IMR-90 (cell line): Measurements from ENCODE around the gene DNAJB2. TPM values are rescaled to one million over a fixed set of nuclear protein-coding genes. Genes with fewer than 3 reads are reported as not detected.

Experiments used
- ATAC-seq: fragments of 200-7000 bp; cut with Tn5 transposase; 2 replicates; pipeline ENCODE4 v1.9.1; 2020; ENCODE audit warnings: low read depth, mild to moderate bottlenecking, moderate library complexity
- BruUV-seq: library from RNA; stranded (reverse); fragments of 400-500 nt; replicated peaks from 2 replicates; lab custom pipeline; 2021; lab: Mats Ljungman, UMichigan
- CTCF ChIA-PET: fragments of 300-600 bp; formaldehyde crosslinking; extraction: SDS; loops from one replicate; lab custom pipeline; 2021; ENCODE audit warnings: antibody characterized with exemption; lab: Yijun Ruan, JAX
- POLR2A ChIA-PET: fragments of 300-600 bp; sonication (Branson Sonifier 250); formaldehyde crosslinking; loops from one replicate; lab custom pipeline; 2022; ENCODE audit warnings: antibody characterized with exemption; ENCODE audit not compliant: unreplicated experiment; lab: Charles Lee
- DNase-seq: peaks from one replicate; pipeline ENCODE4 v3.0.0; 2013
- H2AFZ ChIP-seq: replicated peaks from 2 replicates; pipeline ENCODE3; 2013; ENCODE audit warnings: low read length, mild to moderate bottlenecking; ENCODE audit not compliant: poor library complexity
- H2AK5ac ChIP-seq: 2 replicates; pipeline ENCODE4 v1.6.1; 2013; ENCODE audit warnings: low read depth, low read length, inconsistent platforms
- H2AK9ac ChIP-seq: replicated peaks from 2 replicates; pipeline ENCODE3; 2013; ENCODE audit warnings: mild to moderate bottlenecking, low read depth, low read length, moderate library complexity; ENCODE audit not compliant: poor library complexity
- H2BK120ac ChIP-seq: 2 replicates; pipeline ENCODE4 v1.6.1; 2013; ENCODE audit warnings: low read depth, low read length, inconsistent platforms
- H2BK15ac ChIP-seq: 3 replicates; pipeline ENCODE4 v1.6.1; 2013; ENCODE audit warnings: low read depth, low read length, inconsistent platforms
- H2BK20ac ChIP-seq: 2 replicates; pipeline ENCODE4 v1.6.1; 2013; ENCODE audit warnings: low read depth, mild to moderate bottlenecking, inconsistent platforms, low read length, moderate library complexity
- H2BK5ac ChIP-seq: 2 replicates; pipeline ENCODE4 v1.6.1; 2013; ENCODE audit warnings: mild to moderate bottlenecking, low read depth, low read length, inconsistent platforms; ENCODE audit not compliant: poor library complexity, severe bottlenecking
- H3K14ac ChIP-seq: replicated peaks from 2 replicates; pipeline ENCODE4 v1.6.1; 2013; ENCODE audit warnings: low read depth, low read length, inconsistent platforms
- H3K18ac ChIP-seq: 2 replicates; pipeline ENCODE4 v1.6.1; 2013; ENCODE audit warnings: low read depth, low read length, control low read depth
- H3K23ac ChIP-seq: 2 replicates; pipeline ENCODE4 v1.6.1; 2013; ENCODE audit warnings: low read depth, low read length, inconsistent platforms
- H3K27ac ChIP-seq: 2 replicates; pipeline ENCODE4 v1.5.1; 2013; ENCODE audit warnings: mild to moderate bottlenecking, control low read depth, low read length; ENCODE audit not compliant: insufficient read depth
- H3K27me3 ChIP-seq: 2 replicates; pipeline ENCODE4 v1.6.1; 2013; ENCODE audit warnings: low read length; ENCODE audit not compliant: control insufficient read depth, insufficient read depth
- H3K36me3 ChIP-seq: 2 replicates; pipeline ENCODE4 v1.6.1; 2013; ENCODE audit warnings: low read length, mixed read lengths; ENCODE audit not compliant: control insufficient read depth, insufficient read depth
- H3K4ac ChIP-seq: 2 replicates; pipeline ENCODE4 v1.6.1; 2013; ENCODE audit warnings: low read depth, low read length, inconsistent platforms
- H3K4me1 ChIP-seq: 2 replicates; pipeline ENCODE4 v1.6.1; 2013; ENCODE audit warnings: low read length, mixed read lengths; ENCODE audit not compliant: control insufficient read depth, insufficient read depth
- H3K4me2 ChIP-seq: 2 replicates; pipeline ENCODE4 v1.6.1; 2013; ENCODE audit warnings: low read depth, mild to moderate bottlenecking, control low read depth, low read length, moderate library complexity
- H3K4me3 ChIP-seq: 2 replicates; pipeline ENCODE4 v1.5.1; 2013; ENCODE audit warnings: low read depth, mild to moderate bottlenecking, control low read depth, low read length, moderate library complexity; ENCODE audit not compliant: insufficient read depth
- H3K56ac ChIP-seq: 2 replicates; pipeline ENCODE4 v1.6.1; 2013; ENCODE audit warnings: low read length, inconsistent platforms; ENCODE audit not compliant: insufficient read depth; ENCODE audit errors: extremely low read depth
- H3K79me1 ChIP-seq, 2 experiments: 2 replicates each; pipeline ENCODE4 v1.6.1; 2013; ENCODE audit warnings: low read length in 2 of 2, inconsistent platforms in 1 of 2, low read depth in 1 of 2
- H3K9ac ChIP-seq: 2 replicates; pipeline ENCODE4 v1.6.1; 2013; ENCODE audit warnings: low read depth, low read length, control low read depth
- H3K9me1 ChIP-seq: 2 replicates; pipeline ENCODE4 v1.6.1; 2013; ENCODE audit warnings: low read length, inconsistent platforms; ENCODE audit not compliant: insufficient read depth
- H3K9me3 ChIP-seq: 2 replicates; pipeline ENCODE4 v1.6.1; 2013; ENCODE audit warnings: low read length; ENCODE audit not compliant: control insufficient read depth, insufficient read depth
- H4K20me1 ChIP-seq: 2 replicates; pipeline ENCODE4 v1.6.1; 2013; ENCODE audit warnings: low read length, inconsistent platforms; ENCODE audit not compliant: insufficient read depth
- H4K5ac ChIP-seq: 2 replicates; pipeline ENCODE4 v1.6.1; 2013; ENCODE audit warnings: mild to moderate bottlenecking, low read depth, low read length, control low read depth
- H4K8ac ChIP-seq, 2 experiments: 2 replicates each; pipeline ENCODE4 v1.6.1; 2013; ENCODE audit warnings: low read depth in 2 of 2, low read length in 2 of 2, control low read depth in 1 of 2, inconsistent platforms in 1 of 2
- H4K91ac ChIP-seq: 2 replicates; pipeline ENCODE4 v1.6.1; 2013; ENCODE audit warnings: low read depth, low read length, inconsistent platforms; ENCODE audit not compliant: insufficient read depth
- BHLHE40 ChIP-seq: fragments of 150-350 bp; IDR thresholded peaks from 2 replicates; pipeline ENCODE4 v1.6.1; 2016; ENCODE audit warnings: mild to moderate bottlenecking, low read depth, low read length
- CHD1 ChIP-seq: IDR thresholded peaks from 2 replicates; pipeline ENCODE4 v1.6.1; 2012; ENCODE audit warnings: low read depth, low read length, improper control_type of control experiment
- MXI1 ChIP-seq: IDR thresholded peaks from 2 replicates; pipeline ENCODE4 v1.6.1; 2012; ENCODE audit warnings: low read depth, mild to moderate bottlenecking, low read length, moderate library complexity, borderline replicate concordance
- NFE2L2 ChIP-seq: fragments of 150-350 bp; IDR thresholded peaks from 2 replicates; pipeline ENCODE4 v1.6.1; 2016; ENCODE audit warnings: low read depth, mild to moderate bottlenecking, low read length
- WGBS, 2 experiments: methylation state at CpG; one replicate each; pipeline versions ENCODE4 v1.1.5 to v1.1.7; 2013; ENCODE audit warnings: missing lambda C conversion rate in 2 of 2; ENCODE audit not compliant: insufficient read length in 1 of 2; ENCODE audit errors: extremely low coverage in 2 of 2; 5-methylcytosine and 5-hydroxymethylcytosine counted together
- dilution Hi-C: fragments of 300-500 bp; cut with HindIII; formaldehyde crosslinking; loops from one replicate; pipeline ENCODE4 v1.14.3; 2018; ENCODE audit warnings: low sequenced_read_pairs; ENCODE audit not compliant: unreplicated experiment
- in situ Hi-C: fragments of 300-500 bp; cut with MboI; formaldehyde crosslinking; loops from 3 replicates; pipeline ENCODE4 v1.14.3; 2019; ENCODE audit warnings: low sequenced_read_pairs, inconsistent platforms, mixed read lengths
- intact Hi-C: fragments of 100-400 bp; cut with micrococcal nuclease; formaldehyde crosslinking; loops from 2 replicates; pipeline ENCODE4 v1.10.0; 2022
- polyA plus RNA-seq, 3 experiments: library from polyadenylated mRNA; depleted of rRNA; stranded (reverse); fragments of >200 nt; gene quantifications; 2 replicates each; pipeline ENCODE4 v1.2.3, GENCODE V29; 2012; ENCODE audit warnings: low replicate concordance in 1 of 3
- total RNA-seq: library from RNA; depleted of rRNA; stranded (reverse); fragments of >200 nt; gene quantifications from 2 replicates; pipeline ENCODE4 v1.2.3, GENCODE V29; 2012
- TF ChIP-seq, protein P1 (sequence below): fragments of 150-350 bp; IDR thresholded peaks from 2 replicates; pipeline ENCODE4 v1.6.1; 2016; ENCODE audit warnings: low read depth, mild to moderate bottlenecking, low read length, moderate library complexity, borderline replicate concordance
- TF ChIP-seq, protein P2 (sequence below): conservative IDR thresholded peaks from 2 replicates; pipeline ENCODE4 v1.5.1; 2012; ENCODE audit warnings: mild to moderate bottlenecking, low read depth, low read length, improper control_type of control experiment

DNAJB2 gene
- total and polyA plus RNA-seq, 2 of the 4 experiments (the other 2 are of a cell fraction): 30.6 to 45.8 TPM

DNA sequence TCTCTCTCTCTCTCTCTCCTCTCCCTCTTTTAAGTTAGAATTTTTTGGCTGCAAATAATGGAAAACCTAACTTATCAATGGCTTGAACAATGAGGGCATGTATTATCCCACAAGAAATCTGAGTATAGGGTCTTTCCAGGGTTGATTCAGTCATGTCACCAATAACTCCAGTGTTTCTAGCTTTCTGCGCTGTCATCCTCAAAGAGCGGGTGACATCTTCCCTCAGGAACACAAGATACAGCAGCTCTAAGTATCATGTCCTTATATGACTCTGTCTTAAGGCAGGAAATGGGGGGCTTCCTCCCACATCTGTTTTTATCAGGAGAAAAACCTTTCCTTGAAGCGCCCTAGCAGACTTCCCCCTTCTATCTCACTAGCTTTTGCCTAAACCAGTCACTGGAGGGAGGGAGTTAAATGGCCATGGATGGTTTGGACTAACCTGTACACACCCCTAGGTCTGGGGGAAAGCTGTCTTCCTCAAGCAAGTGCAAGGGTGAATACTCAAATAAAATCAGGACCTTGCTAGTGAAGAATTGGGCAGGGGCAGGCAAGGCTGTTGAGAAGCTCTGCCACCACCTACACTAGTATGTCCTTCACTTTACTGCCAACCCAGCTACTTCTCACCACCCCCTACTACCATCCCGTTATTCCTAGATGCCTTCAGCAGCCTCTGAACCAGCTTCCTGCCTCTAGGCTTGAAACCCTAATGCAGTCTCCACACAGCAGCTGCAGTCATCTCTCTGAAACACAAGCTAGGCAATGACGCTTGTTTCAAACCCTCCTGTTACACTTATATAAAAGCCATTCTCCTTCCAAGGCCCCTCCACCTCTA lies 17.9 kb upstream of the DNAJB2 start:
- Histone ChIP-seq H3K18ac (no peak overlapping the region), H4K5ac (no peak overlapping the region), H3K79me1 (no peaks in the 10 kb centered on the region), H3K56ac (no peak overlapping the region), H3K4me2 (no peak overlapping the region), H4K8ac (no peak overlapping the region), H3K27ac (no peak overlapping the region), H3K23ac (no peak overlapping the region), H2AK5ac (no peak overlapping the region), H3K4me1 (no peaks in the 10 kb centered on the region), H3K4me3 (no peak overlapping the region), H4K20me1 (no peaks in the 10 kb centered on the region), H3K9ac (no peak overlapping the region), H3K4ac (no peak overlapping the region), H3K14ac (no peak overlapping the region), H4K91ac (no peak overlapping the region), H2BK15ac (no peak overlapping the region), H2BK5ac (no peak overlapping the region), H2AFZ (no peak overlapping the region), H3K9me3 (no peaks in the 10 kb centered on the region), H3K9me1 (no peaks in the 10 kb centered on the region), H3K36me3 (no peaks in the 10 kb centered on the region), H2BK120ac (no peak overlapping the region), H3K27me3 (peaks cover 35% of the 10 kb centered on the region), H2AK9ac (no peak overlapping the region), H2BK20ac (no peak overlapping the region)
- 43% methylated on average over 1 of the region's 5 CpGs; no CpG with 5 or more reads in 1 of the 2 experiments for WGBS, 2 experiments
- no TSS peak for BruUV-seq
- TF ChIP-seq MXI1 (no peak), BHLHE40 (no peak), NFE2L2 (no peak), CHD1 (no peak)
- TF ChIP-seq, protein P1, sequence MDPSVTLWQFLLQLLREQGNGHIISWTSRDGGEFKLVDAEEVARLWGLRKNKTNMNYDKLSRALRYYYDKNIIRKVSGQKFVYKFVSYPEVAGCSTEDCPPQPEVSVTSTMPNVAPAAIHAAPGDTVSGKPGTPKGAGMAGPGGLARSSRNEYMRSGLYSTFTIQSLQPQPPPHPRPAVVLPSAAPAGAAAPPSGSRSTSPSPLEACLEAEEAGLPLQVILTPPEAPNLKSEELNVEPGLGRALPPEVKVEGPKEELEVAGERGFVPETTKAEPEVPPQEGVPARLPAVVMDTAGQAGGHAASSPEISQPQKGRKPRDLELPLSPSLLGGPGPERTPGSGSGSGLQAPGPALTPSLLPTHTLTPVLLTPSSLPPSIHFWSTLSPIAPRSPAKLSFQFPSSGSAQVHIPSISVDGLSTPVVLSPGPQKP: no peak
- TF ChIP-seq, protein P2, sequence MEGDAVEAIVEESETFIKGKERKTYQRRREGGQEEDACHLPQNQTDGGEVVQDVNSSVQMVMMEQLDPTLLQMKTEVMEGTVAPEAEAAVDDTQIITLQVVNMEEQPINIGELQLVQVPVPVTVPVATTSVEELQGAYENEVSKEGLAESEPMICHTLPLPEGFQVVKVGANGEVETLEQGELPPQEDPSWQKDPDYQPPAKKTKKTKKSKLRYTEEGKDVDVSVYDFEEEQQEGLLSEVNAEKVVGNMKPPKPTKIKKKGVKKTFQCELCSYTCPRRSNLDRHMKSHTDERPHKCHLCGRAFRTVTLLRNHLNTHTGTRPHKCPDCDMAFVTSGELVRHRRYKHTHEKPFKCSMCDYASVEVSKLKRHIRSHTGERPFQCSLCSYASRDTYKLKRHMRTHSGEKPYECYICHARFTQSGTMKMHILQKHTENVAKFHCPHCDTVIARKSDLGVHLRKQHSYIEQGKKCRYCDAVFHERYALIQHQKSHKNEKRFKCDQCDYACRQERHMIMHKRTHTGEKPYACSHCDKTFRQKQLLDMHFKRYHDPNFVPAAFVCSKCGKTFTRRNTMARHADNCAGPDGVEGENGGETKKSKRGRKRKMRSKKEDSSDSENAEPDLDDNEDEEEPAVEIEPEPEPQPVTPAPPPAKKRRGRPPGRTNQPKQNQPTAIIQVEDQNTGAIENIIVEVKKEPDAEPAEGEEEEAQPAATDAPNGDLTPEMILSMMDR: no peak
- ChIA-PET POLR2A (no interaction called here), CTCF (interaction anchor here (0.5 kb wide), 1 partner anchor 15 kb away, joined by 3 read pairs; no protein-coding TSS in a partner anchor)
- dilution Hi-C loops: no loop called here
- in situ Hi-C loops: no loop called here
- ATAC-seq (no peak), DNase-seq (no peak)
- intact Hi-C loops: no loop called here
